Activated CD8-positive, alpha-beta memory T cell treated with anti-CD3 and anti-CD28 coated beads for 36 hours (primary cell): ENCODE data around the gene LHX4. TPM values are rescaled to one million over a fixed set of nuclear protein-coding genes. Genes with fewer than 3 reads are reported as not detected.

Experiments used
- CTCF ChIA-PET: fragments of 350-600 bp; sonication (Branson Sonifier 250); formaldehyde crosslinking; loops from one replicate; lab custom pipeline; 2021; ENCODE audit warnings: antibody characterized with exemption; lab: Charles Lee
- POLR2A ChIA-PET: fragments of 350-600 bp; sonication (Branson Sonifier 250); formaldehyde crosslinking; loops from one replicate; lab custom pipeline; 2021; ENCODE audit warnings: antibody characterized with exemption; lab: Charles Lee
- total RNA-seq, 2 experiments: library from RNA; stranded (reverse); gene quantifications; one replicate each; pipeline ENCODE4 v1.2.3, GENCODE V29; 2021

The LHX4 gene
- total RNA-seq, 2 experiments from 2014 or later, result not detected

GRCh38 chr1:180309338-180309737, 79.3 kb downstream of the LHX4 start:
- CTCF ChIA-PET, result no interaction called here
- POLR2A ChIA-PET, result interaction anchor here (0.6 kb wide), 1 partner anchor 275 kb away, joined by 5 read pairs; no protein-coding TSS in a partner anchor

DNA sequence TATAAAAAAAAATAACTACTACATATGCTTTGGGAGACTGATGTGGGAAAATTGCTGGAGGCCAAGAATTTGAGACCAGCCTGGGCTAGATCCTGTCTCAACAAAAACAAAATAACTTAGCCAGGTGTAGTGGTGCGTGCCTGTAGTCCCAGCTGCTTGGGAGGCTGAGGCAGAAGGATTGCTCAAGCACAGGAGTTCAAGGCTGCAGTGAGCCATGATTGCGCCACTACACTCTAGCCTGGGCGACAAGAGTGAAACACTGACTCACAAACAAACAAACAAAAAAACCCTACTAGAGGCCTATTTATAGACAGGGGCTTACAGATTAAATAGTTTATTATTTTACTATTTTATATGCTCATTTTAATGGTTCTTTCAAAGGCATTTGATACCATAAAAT, 80.0 kb downstream of the LHX4 start:
- ChIA-PET POLR2A (interaction anchor here (0.6 kb wide), 1 partner anchor 274 kb away, joined by 5 read pairs; no protein-coding TSS in a partner anchor), CTCF (no interaction called here)

DNA sequence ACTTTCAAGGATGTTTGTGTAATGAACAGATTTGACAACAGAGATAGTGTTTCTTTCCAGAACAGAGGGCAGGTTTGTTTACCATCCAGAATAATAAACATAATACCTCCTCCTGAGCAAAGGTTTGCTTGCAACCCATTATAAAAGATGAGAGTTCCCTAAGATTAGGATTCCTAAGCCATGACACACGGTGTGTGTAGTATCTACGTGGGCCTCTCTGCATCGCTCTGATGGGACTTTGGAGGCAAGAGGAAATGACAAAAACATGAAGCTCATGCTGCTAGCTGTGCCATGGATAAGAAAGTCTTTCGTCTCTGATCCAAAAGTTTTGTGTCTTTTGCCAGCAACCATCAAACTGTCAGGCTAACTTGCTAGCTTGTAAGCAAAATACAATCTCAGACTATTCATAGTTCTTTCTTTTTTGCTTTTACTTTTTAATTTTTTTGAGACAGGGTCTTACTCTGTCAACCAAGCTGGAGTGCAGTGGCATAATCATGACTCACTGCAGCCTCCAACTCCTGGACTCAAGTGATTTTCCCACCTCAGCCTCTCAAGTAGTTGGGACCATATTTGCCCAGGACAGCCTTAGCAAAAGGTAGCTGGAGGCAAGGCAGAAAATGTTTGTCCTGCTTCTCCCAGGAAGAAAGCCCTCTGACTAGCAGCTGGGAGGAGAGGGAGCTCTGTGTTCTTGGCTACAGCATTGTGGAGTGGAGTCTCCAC, 81.1 kb downstream of the LHX4 start:
- CTCF ChIA-PET, result no interaction called here

DNA sequence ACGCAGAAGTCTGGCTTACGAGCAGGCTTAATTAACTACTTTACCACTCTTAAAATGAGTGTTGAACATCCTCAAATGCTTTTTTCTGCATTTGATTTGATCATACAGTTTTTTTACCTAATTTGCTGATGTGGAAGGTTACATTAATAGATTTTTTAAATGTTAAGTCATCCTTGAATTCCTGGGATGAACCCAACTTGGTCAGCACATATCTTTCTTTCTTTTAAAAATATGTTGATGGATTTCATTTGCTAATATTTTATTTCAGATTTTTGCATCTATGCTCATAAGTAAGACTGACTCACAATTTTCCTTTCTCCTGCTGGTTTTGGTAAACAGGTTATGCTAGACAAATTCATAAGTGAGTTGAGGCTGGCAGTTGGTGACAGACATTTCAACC, 82.9 kb downstream of the LHX4 start:
- CTCF ChIA-PET, result no interaction called here
- POLR2A ChIA-PET, result no interaction called here

More for the DNA sequence above, 81.1 kb downstream of the LHX4 start:
- POLR2A ChIA-PET, result interaction anchor here (0.6 kb wide), 1 partner anchor 140 kb away, joined by 3 read pairs; no protein-coding TSS in a partner anchor

DNA sequence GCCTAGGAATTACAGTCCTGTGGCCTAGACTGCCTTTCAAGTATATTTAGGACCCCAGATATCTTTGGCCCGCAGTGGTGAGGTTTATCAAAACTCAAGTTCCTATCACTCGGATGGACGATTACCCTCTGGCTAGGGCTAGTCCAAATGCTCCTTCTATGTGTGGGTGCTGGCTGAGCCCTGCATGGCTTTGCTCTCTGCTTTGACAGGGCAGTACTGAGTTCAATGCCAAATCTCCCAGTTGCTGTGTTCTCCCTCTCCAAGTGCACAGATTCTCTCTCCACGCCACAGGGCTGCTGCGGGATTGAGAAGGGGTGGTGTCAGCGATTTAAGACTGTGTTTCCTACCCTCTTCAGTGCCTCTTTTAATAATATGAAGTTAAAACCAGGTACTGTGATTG, 97.0 kb downstream of the LHX4 start:
- POLR2A ChIA-PET, result no interaction called here
- CTCF ChIA-PET, result no interaction called here

Other genes starting within 250 kb of the LHX4 start
- gene QSOX1, start 75.4 kb upstream of the LHX4 start, total RNA-seq, result 10 to 100 TPM; 38.9 to 40.9 TPM